SK-N-SH treated with all-trans-retinoic acid at 6 μM for 48 hours (cell line): ENCODE data around the gene SLC12A4.

Experiments
- ARNTL ChIP-seq: fragments of 450-650 bp; formaldehyde crosslinking; IDR thresholded peaks from 2 replicates; pipeline ENCODE4 v1.5.0; 2020; ENCODE audit warnings: low read depth, mild to moderate bottlenecking, moderate library complexity, borderline replicate concordance
- BACH2 ChIP-seq: fragments of 250-450 bp; sonication (Bioruptor Pico); IDR thresholded peaks from 2 replicates; pipeline ENCODE4 v1.9.0; 2021; ENCODE audit warnings: mild to moderate bottlenecking, borderline replicate concordance
- CSRNP3 ChIP-seq: fragments of 250-450 bp; sonication (Bioruptor Pico); IDR thresholded peaks from 2 replicates; pipeline ENCODE4 v1.5.1; 2021; ENCODE audit warnings: mild to moderate bottlenecking, moderate library complexity
- GLIS3 ChIP-seq: fragments of 250-450 bp; sonication (Bioruptor Pico); IDR thresholded peaks from 2 replicates; pipeline ENCODE4 v1.5.0; 2020; ENCODE audit warnings: mild to moderate bottlenecking, moderate library complexity
- ISL1 ChIP-seq: fragments of 250-450 bp; sonication (Bioruptor Pico); IDR thresholded peaks from 2 replicates; pipeline ENCODE4 v2.1.2; 2022; ENCODE audit warnings: mild to moderate bottlenecking, moderate library complexity
- OSR1 ChIP-seq: fragments of 250-450 bp; sonication (Bioruptor Pico); IDR thresholded peaks from 2 replicates; pipeline ENCODE4 v1.8.0; 2022; ENCODE audit warnings: moderate library complexity, mild to moderate bottlenecking, inconsistent platforms
- PATZ1 ChIP-seq: fragments of 250-450 bp; sonication (Bioruptor Pico); IDR thresholded peaks from 2 replicates; pipeline ENCODE4 v1.8.0; 2020; ENCODE audit warnings: mild to moderate bottlenecking, moderate library complexity, borderline replicate concordance
- PPARA ChIP-seq: fragments of 250-450 bp; sonication (Bioruptor Pico); IDR thresholded peaks from 2 replicates; pipeline ENCODE4 v1.5.0; 2020; ENCODE audit warnings: mild to moderate bottlenecking, borderline replicate concordance
- RARB ChIP-seq: fragments of 250-450 bp; sonication (Bioruptor Pico); IDR thresholded peaks from 2 replicates; pipeline ENCODE4 v1.8.0; 2021; ENCODE audit warnings: mild to moderate bottlenecking, moderate library complexity
- ZFP3 ChIP-seq: fragments of 250-450 bp; sonication (Bioruptor Pico); IDR thresholded peaks from 2 replicates; pipeline ENCODE4 v1.5.0; 2020; ENCODE audit warnings: mild to moderate bottlenecking, moderate library complexity
- ZFP30 ChIP-seq: fragments of 450-650 bp; formaldehyde crosslinking; IDR thresholded peaks from 2 replicates; pipeline ENCODE4 v1.5.0; 2022; ENCODE audit warnings: mild to moderate bottlenecking, moderate library complexity
- ZNF565 ChIP-seq: fragments of 450-650 bp; formaldehyde crosslinking; conservative IDR thresholded peaks from 2 replicates; pipeline ENCODE4 v1.5.0; 2020; ENCODE audit warnings: low read depth, mild to moderate bottlenecking, moderate library complexity
- ZNF8 ChIP-seq: fragments of 450-650 bp; formaldehyde crosslinking; IDR thresholded peaks from 2 replicates; pipeline ENCODE4 v1.5.0; 2020; ENCODE audit warnings: mild to moderate bottlenecking, moderate library complexity
- TF ChIP-seq, protein P1 (sequence below): fragments of 250-450 bp; sonication (Bioruptor Pico); IDR thresholded peaks from 2 replicates; pipeline ENCODE4 v1.5.1; 2020; ENCODE audit warnings: low read depth, mild to moderate bottlenecking, moderate library complexity

- TF ChIP-seq ZFP3 (no peak), OSR1 (CRISPR knock-in tag) (no peak), BACH2 (CRISPR knock-in tag) (no peak), ISL1 (no peak), PATZ1 (no peak), ZFP30 (CRISPR knock-in tag) (no peak), ZNF565 (CRISPR knock-in tag) (no peak), GLIS3 (CRISPR knock-in tag) (no peak), CSRNP3 (CRISPR knock-in tag) (no peak), ZNF8 (no peak), RARB (CRISPR knock-in tag) (no peak), PPARA (CRISPR knock-in tag) (no peak), ARNTL (CRISPR knock-in tag) (no peak)
- TF ChIP-seq, protein P1, sequence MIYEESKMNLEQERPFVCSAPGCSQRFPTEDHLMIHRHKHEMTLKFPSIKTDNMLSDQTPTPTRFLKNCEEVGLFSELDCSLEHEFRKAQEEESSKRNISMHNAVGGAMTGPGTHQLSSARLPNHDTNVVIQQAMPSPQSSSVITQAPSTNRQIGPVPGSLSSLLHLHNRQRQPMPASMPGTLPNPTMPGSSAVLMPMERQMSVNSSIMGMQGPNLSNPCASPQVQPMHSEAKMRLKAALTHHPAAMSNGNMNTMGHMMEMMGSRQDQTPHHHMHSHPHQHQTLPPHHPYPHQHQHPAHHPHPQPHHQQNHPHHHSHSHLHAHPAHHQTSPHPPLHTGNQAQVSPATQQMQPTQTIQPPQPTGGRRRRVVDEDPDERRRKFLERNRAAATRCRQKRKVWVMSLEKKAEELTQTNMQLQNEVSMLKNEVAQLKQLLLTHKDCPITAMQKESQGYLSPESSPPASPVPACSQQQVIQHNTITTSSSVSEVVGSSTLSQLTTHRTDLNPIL: no peak
Measured at GRCh38 chr16:67915831-67916723, 52.4 kb downstream of the SLC12A4 start.
